AG20443 (cell line): Measurements from ENCODE around the gene PRCC.
"Not testable (repeated sequence)": the region's sequence is repeated elsewhere in the genome, so short reads cannot be mapped to it uniquely, and the experiment has no call there.

ENCODE experiments used
- DNase-seq: peaks from one replicate; pipeline ENCODE4 v3.0.0; 2012; ENCODE audit warnings: low spot score, mixed read lengths

PRCC gene

DNA sequence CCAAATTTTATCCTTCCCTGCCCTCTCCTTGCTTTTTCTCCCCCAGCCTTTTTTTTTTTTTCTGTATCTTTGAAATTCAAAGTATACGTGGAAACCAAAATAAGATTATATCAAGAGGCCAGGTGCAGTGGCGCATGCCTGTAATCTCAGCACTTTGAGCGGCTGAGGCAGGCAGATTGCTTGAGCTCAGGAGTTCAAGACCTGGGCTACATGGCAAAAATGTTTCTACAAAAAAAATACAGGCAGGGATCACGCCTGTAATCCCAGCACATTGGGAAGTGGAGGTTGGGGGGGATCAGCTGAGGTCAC is 6.6 kb upstream of the PRCC start:
- no peak for DNase-seq

DNA sequence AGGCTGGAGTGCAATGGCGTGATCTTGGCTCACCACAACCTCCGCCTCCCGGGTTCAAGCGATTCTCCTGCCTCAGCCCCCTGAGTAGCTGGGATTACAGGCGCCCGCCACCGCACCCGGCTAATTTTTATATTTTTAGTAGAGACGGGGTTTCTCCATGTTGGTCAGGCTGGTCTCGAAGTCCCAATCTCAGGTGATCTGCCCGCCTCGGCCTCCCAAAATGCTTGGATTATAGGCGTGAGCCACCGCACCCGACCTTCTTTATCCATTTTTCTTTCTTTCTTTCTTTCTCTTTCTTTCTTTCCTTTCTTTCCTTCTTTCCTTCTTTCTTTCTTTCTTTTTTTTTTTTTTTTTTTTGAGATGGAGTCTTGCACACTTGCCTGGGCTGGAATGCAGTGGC is 2.2 kb upstream of the PRCC start:
- DNase-seq: not testable (repeated sequence)

DNA sequence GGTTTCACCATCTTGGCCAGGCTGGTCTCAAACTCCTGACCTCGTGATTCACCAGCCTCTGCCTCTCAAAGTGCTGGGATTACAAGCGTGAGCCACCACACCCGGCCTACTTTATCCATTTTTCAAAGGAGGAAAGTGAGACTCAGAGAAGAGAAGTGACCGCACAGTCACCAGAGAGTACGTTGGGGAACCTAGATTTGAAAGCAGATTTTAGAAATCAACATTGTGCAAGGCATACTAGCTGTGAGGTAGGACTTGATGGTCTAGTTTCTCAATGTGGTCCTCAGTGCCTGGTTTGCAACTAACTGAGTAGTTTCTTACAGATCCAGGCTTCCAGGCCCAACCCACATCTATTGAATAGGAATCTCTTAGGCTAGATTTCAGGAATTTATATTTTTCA is 1.7 kb upstream of the PRCC start:
- no peak for DNase-seq

DNA sequence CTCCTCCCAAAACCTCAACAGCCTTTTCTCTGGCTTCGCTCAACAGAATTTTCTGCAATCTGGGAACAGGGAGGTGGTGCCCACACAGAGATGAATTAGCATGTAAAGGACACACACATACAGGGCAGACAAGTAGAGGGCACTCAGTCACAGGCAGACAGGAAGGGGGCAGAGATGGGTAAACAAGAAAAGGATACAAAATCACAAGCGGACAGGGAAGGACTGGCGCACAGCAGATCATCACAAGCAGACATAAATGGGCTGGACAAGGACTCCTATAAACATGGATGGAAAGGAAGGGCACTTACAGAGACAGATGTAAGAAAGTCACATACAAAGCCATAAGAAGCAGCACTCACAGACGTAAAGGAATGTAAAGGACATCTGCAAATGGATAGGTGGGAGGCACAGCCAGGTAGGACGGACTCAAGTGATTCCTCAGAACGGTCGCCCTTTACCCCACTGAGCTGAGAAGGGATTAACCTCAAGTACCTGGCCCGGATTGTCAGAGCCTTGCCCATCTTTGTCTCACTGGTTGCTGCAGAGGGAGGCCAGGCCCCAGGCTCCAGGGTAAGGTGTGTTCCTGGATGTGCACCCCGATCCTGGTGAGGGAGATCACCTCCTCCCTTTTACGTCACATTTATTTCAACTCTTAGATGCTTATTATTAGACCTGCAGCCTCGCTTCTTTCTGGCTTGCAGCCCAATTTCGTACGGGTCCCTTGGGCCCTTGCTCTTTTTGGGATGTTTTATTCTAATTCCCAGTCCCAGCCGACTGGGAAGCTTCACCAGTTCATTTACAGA is 836 bp upstream of the PRCC start:
- peak; percentile 25 for DNase-seq

DNA sequence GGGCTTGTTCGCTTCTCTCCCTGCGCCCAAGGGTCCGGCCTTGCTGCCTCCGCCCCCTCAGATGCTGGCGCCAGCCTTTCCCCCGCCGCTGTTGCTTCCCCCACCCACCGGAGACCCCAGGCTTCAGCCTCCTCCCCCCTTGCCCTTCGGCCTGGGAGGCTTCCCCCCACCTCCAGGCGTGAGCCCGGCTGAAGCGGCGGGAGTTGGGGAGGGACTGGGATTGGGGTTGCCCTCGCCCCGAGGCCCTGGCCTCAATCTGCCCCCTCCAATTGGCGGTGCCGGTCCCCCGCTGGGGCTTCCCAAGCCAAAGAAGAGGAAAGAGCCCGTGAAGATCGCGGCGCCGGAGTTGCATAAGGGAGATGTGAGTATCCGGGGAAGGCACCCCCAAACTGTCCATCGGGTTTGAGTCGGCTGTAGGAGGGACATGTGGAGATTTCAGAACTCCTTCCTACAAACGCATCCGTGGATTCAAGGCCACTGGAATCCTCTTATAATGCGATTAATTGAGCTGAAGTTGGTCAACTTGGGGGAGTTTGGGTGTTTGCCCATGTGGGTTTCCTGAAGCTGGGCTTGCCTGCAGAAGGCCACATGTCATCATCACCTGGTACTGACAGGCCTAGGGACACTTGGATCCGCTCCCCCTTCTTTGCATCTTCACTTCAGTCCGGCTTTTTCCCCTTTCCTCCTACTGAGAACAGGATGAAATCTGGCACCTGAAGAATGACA is 707 bp downstream of the PRCC start:
- DNase-seq: peak; percentile 22

DNA sequence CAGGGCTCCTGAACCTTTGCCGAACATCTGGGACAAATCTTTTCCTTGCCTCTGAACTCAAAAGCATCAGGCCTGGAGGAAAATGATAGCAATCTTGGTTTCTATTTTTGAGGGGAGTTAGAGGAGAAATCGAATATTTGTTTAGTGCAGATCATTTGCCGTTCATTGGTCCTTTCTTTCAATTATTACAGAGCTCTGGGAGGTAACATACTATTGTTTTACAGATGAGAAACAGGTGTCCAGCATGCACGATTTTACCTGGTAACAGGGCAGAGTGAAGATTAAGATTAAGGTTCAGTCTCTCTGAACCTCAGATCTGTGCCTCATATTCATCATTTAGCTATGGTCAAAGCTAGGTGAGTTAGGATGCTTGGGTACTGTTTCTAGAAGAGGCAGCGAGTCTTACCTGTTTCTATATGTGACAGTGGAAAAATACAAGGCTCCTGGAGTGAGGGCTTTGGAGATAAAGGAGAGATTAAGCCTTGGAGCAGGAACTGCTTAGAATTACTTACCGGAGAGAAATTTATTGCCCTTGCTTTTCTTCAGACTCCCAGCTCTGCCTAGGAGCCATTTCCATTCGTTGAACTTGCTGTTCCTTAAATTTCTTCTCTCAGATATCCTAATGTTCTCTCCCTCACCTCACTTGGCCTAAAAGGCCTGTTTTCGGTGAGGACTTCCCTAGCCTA is 1.4 kb downstream of the PRCC start:
- no peak for DNase-seq

DNA sequence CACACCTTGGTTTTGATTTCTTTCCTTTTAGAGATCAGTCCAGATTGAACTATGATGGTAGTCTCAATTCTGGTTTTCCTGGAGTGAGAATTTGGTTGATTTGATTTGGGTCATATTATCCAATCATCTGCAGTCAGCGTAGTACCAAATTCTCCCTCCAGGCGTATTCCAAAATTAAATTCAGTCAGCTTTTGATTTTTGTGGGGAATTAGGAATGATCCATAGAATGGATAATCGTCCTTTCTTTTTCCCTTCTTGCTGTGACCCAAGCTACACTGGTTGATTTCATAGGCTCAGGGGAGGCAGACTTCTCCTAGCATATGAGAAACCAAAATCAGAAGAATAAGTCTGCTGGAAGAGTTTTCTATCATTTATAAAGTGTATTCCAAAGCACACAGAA is 4.9 kb downstream of the PRCC start:
- no peak for DNase-seq

DNA sequence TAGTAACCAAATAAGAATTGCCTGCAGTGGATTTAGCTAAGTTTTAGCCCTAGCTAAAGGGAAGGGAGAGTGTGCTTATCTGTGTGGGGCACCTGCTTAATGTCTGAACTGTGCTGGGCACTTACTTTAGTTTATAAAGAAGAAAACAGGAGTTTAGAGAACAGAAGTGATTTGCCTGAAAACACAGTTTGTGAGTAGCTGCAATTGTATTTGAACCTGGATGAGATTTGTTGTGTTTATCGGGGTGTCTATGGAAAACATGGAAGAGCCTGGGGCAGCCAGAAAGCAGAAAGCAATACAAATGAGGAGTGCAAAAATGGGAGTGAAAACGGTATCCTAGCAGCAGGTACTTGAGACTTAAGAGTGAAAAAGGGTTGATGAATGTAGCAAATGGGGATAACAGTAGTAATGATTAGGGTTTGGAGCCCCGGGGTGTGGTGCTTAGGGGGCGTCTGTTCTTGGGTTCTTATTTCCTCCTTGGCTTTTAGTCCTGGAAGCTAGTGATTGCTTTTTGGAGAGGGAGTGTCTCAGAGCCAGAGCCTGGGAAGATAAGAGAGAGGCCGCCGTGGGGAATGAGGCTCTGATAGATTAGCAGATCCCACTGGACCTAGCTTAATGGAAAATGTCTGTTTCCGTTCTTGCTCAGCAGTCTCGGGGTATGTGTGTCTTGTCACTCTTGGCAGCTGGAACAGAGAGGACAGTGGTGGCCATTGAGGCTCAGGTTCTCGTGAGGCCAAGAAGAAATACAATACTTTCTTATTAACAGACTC is 5.6 kb downstream of the PRCC start:
- no peak for DNase-seq

DNA sequence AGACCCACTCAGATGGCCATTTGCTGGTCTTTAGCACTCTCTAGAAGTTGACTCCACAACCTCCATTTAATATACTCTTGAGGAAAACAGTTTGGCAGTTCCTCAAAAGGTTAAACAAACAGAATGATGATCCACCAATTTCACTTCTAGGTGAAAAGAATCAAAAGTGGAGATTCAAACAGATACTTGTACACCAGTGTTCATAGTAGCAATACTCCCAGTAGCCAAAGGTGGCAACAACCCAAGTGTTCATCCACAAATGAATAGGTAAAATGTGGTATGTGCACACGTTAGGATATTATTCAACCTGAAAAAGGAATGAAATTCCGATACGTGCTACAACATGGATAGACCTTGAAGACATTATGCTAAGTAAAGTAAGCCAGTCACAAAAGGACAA is 6.3 kb downstream of the PRCC start:
- DNase-seq: no peak

DNA sequence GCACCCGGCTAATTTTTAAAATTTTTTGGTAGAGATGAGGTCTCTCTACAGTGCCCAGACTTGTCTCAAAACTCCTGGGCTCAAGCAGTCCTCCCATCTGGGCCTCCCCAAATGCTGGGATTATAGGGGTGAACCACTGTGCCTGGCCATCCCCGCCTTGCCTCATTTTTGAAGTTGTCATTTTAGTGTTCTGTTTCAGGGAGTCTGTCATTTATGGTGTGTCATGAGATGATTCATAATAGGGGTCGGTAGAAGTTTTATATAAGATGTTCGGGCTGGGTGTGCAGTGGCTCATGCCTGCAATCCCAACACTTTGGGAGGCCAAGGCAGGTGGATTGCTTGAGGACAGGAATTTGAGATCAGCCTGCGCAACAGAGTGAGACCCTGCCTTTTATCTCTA is 8.5 kb downstream of the PRCC start:
- DNase-seq: no peak

DNA sequence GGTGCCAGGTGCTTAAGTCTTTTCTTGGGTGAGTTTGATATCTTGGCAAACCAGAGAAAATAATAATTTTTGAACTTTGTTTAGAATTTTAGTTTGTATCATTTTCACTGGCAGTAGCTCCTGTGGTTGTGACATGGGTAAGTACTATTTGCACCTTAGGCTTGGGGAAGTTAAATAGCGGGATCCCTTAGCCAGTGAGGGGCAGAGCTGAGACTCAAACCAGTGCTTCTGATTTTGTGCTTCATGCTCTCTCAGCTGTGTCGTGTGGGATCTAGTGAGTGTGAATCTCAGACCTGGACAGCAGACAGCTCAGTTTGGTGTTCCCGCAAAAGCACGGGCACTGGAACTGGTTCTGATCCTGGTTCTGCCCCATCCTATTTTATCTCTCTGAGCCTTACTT is 9.6 kb downstream of the PRCC start:
- no peak for DNase-seq

DNA sequence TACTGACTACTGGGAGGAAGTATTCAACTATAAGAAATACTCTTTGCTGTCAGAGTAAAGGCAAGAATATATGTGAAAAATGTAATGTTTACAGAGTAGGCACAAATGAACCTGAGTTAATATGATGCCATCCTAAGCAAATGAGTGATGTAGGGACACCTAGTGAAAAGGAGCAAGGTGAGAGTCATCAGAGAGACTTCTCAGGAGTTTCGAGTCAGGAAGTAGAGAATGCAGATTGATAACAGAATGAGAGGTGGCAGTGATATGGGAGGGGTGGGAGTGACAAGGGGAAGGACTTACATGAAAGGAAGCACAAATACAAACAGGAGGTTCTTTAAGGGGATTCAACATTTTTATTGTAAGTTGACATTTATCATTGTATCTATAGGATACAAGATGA is 10.2 kb downstream of the PRCC start:
- no peak for DNase-seq

DNA sequence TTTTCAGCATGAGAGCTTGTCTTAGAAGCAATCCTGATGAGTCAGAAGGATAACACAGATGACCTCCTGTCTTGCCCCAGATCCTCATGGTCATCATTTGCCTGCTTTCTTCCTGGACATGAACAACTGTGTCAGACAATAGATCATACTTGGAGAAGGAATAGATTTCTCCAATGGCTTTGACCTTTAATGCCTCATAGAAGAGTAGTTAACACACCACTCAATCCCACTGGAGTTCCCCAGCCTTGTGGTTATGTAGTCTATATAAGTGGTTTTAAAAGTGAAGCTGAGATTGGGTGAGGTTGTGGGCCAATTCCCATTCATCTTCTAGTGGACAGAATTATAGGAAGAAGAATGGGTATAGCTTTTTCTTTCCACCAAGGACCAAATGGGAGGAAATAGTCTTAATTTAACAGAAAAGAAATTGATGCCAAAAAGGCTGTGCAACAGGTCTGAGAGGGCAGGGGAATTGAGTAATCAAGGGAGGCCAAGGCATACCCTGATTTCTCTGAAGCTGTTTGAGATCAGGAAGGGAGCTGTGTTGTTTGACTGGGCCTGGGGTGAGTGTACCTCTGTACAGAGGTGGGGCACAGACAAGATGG is 14.4 kb downstream of the PRCC start:
- peak; percentile 57 for DNase-seq

DNA sequence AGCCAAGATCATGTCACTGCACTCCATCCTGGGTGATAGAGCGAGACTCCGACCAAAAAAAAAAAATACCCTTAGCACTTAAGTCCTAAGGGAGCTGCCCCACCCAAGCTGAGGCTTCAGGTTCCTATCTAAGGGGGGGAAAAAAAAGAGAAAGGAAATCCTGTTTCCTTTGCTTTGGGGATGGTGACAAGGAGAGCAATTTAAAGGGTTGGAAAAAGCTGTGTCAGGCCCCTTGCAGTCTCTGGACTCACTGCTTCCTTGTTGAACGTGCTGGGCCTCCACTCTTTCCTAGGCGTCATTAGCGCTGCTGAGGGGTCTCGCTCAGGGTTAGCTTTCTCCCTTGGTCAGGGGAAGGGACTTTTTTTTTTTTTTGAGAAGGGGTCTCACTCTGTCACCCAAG is 18.1 kb downstream of the PRCC start:
- DNase-seq: no peak

DNA sequence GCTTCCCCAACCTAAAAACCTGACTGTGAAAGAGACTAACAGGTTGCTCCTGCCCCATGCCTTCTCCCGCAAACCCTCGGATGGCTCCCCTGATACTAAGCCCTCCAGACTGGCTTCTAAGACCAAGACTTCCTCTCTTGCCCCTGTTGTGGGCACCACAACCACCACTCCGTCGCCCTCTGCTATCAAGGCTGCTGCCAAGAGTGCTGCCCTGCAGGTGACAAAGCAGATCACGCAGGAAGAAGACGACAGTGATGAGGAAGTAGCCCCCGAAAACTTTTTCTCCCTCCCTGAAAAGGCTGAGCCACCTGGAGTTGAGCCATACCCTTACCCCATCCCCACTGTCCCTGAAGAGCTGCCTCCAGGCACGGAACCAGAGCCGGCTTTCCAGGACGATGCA is 19.3 kb downstream of the PRCC start:
- DNase-seq: no peak

DNA sequence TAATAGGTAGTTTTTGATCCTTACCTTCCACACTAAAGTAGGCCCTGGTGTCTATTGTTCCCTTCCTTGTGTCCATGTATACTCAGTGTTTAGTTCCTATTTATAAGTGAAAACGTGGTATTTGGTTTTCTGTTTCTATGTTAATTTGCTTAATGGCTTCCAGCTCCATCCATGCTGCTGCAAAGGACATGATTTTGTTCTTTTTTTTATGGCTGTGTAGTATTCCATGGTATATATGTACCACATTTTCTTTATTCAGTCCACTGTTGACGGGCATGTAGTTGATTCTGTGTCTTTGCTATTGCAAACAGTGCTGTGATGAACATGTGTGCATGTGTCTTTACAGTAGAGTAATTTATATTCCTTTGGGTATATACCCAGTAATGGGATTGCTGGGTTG is 20.8 kb downstream of the PRCC start:
- DNase-seq: no peak

DNA sequence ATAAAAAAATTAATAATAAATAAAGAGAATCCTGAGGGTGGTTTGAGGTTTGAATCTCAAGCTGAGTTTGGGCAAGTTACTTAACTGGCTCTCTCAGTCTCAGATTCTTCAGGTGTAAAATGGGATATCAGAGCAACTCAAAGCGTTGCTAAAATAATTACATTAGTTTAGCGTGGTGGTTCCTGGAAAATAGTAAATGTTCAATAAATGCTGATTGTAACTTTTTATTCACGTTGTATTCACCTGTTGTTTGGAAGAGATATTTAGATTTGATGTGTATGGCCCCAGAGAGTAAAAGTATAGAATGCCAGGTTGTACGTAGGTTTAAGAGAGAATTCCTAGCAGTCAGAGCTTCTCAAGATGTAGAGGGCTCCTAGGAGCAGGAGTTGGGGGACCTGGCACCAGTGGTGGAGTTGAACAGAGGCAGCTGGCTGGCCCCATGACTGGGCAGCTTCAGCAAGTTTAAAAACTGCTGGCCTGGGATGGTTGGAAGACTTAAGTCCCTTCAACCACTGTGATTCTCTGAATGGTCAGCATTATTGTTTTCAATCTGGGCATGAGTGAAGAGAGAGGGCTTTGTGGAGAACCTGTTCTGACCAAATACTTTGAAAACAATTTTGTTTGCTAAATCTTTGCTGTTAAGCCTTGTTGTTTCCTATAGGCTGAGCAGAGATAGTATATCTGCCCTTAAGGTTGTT is 22.4 kb downstream of the PRCC start:
- no peak for DNase-seq

DNA sequence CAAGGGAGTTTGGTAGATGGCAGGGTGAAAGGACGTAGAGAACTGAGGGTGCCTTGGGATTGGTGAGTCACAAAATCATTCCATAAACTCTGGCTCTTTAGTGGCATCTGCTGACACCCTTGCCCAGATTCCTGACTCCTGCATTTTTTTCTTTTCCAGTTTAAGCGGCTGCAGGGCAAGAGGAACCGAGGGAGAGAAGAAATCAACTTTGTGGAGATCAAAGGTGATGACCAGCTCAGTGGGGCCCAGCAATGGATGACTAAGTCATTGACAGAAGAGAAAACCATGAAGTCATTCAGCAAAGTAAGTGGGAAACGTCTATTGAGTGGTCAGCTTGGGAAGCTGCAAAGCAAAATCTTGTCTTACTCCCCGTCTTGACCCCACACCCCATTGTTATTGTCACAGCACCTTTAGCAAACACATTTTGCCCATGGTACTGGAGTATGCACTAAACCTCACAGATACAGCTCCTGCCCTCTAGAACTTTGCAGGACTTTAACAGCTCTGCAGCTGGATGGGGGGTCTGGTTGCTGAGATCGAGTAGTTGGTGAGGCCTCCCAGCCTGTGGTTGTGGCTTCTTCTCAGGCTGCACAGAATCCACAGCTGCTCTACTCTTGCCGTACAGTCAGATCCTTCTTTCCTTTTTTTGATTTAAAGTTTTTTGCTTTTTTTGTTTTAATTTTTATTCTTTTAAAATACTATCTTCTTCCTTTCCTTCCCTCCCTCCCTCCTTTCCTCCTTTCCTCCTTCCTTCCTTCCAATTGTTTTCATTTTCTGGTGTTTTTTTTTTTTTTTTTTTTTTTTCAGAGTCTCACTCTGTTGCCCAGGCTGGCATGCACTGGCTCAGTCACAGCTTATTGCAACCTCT is 27.4 kb downstream of the PRCC start:
- no peak for DNase-seq

DNA sequence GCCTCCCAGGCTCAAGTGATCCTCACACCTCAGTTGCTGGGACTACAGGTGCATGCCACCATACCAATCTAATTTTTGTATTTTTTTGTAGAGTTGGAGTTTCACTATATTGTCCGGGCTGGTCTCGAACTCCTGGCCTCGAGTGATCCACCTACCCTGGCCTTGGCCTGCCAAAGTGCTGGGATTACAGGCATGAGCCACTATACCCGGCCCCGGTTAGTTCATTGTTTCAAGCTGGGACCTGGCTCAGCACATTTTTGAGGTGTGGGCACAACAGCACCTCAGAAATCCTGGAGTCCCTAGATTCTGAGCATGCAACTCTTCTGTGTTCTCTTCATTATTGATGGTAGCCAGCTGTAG is 28.0 kb downstream of the PRCC start:
- no peak for DNase-seq

DNA sequence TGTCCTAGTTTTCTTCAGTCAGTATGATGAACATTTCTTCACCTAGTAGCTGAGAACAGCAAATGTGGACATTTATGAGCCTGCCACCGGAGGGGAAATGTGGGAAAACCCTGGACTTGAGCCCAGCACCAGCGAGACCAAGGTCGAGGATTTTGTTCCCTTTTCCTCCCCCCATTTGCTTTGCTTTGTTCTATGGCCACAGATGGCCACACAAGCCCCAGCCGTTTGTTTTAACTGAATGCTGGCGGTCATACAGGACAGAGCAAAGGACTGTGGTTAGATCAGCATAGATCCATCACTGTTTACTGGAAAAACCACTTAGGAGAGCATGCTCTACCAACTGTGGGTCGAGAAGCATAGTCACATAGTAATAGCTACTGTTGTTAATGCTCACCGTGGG is 28.5 kb downstream of the PRCC start:
- DNase-seq: no peak
